Psoas muscle (tissue), 8 donors: Measurements from ENCODE around the gene MSH3. TPM values are rescaled to one million over a fixed set of nuclear protein-coding genes. Genes with fewer than 3 reads are reported as not detected.
"Not testable (repeated sequence)": the region's sequence is repeated elsewhere in the genome, so short reads cannot be mapped to it uniquely, and the experiment has no call there.

Experiments
- ATAC-seq, 4 donors: fragments of 200-7000 bp; cut with Tn5 transposase; one replicate each; pipeline ENCODE4 v1.9.1; 2020; ENCODE audit warnings: moderate library complexity in 3 of 4, mild to moderate bottlenecking in 2 of 4
- DNase-seq, 2 donors: peaks; one replicate each; pipeline ENCODE4 v3.0.0-alpha.2; 2020
- H3K27ac ChIP-seq: fragments of 200-600 bp; one replicate; pipeline ENCODE4 v1.8.0; 2022
- H3K27me3 ChIP-seq, 3 donors: fragments of 200-600 bp in 1 of 3; one replicate each; pipeline versions ENCODE4 v1.6.1 to v1.8.0; 2013 to 2022; ENCODE audit warnings: low read length in 2 of 3, mild to moderate bottlenecking in 2 of 3, moderate library complexity in 1 of 3; ENCODE audit not compliant: insufficient read depth in 3 of 3
- H3K36me3 ChIP-seq, 2 donors: fragments of 200-600 bp in 1 of 2; one replicate each; pipeline versions ENCODE4 v1.6.1 to v1.8.0; 2013 to 2022; ENCODE audit warnings: low read depth in 1 of 2, mild to moderate bottlenecking in 1 of 2, moderate library complexity in 1 of 2; ENCODE audit not compliant: insufficient read depth in 1 of 2
- H3K4me1 ChIP-seq: fragments of 200-600 bp; one replicate; pipeline ENCODE4 v1.8.0; 2022
- H3K4me3 ChIP-seq: fragments of 200-600 bp; one replicate; pipeline ENCODE4 v1.8.0; 2022; ENCODE audit warnings: mild to moderate bottlenecking
- H3K9me3 ChIP-seq: fragments of 200-600 bp; one replicate; pipeline ENCODE4 v1.8.0; 2022
- WGBS, 3 donors: extraction: QIAGEN DNeasy Blood & Tissue Kit; methylation state at CpG; one replicate each; pipeline versions ENCODE4 v1.1.6 to v1.1.7; 2013; 5-methylcytosine and 5-hydroxymethylcytosine counted together
- intact Hi-C, 2 donors: fragments of 100-400 bp; cut with DNase I; formaldehyde crosslinking; loops; one replicate each; pipeline versions ENCODE4 v1.11.0 to v1.14.2; 2022
- polyA plus RNA-seq, 3 donors: library from polyadenylated mRNA; stranded (reverse); fragments of 200-250 nt; gene quantifications; one replicate each; pipeline ENCODE4 v1.2.3, GENCODE V29; 2013
- total RNA-seq, 4 donors: library from RNA; stranded (reverse); fragmentation: NEBNext Ultra II Directional in 2 of 4; extraction: Animal tissue kit (Norgen Biotek cat#: 25700) in 2 of 4; gene quantifications; one replicate each; pipeline versions ENCODE4 v1.2.1 to v1.2.4, GENCODE V29; 2021 to 2023
- TF ChIP-seq, protein P1 (sequence below): fragments of 200-600 bp; IDR thresholded peaks from one replicate; pipeline ENCODE4 v1.8.0; 2022; ENCODE audit warnings: antibody characterized with exemption
- donor health status: healthy with polysubstance abuse.
- donor health status: DM: no; HTN: no; CAD: no; lungs with moderate emphysema.
- donor health status: Bipolar disorder and iron deficiency.
- donor health status: healthy.
- donor health status: DM: yes; HTN: yes; CAD: no.
- donor health status: DM: no; HTN: no; CAD: no.
- donor health status: DM: no; HTN: no; CAD: no.
- donor health status: DM: yes; HTN: yes; CAD: no.

MSH3 gene
- total and polyA plus RNA-seq, 7 donors = 2.8 to 12.6 (median 5.8) TPM

DNA sequence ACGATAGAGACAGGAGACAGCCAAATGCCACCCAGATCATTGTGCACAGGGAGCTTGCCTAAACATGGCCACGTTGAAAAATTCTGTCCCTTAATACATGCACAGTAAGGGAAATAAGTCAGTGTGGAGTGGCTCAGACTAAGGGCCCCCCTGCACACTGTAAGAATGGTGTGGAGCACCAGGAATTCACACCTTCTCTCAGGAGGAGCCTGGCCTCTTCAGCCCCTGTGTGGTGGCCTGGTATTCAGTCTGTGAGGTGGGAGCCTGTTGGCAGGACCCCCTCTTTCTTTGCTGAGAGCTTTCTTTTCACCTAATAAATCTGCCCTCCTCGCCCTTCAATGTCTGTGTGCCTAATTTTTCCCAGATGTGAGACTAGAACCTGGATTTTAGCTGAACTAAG lies 239.6 kb downstream of the MSH3 start:
- TF ChIP-seq, protein P1, sequence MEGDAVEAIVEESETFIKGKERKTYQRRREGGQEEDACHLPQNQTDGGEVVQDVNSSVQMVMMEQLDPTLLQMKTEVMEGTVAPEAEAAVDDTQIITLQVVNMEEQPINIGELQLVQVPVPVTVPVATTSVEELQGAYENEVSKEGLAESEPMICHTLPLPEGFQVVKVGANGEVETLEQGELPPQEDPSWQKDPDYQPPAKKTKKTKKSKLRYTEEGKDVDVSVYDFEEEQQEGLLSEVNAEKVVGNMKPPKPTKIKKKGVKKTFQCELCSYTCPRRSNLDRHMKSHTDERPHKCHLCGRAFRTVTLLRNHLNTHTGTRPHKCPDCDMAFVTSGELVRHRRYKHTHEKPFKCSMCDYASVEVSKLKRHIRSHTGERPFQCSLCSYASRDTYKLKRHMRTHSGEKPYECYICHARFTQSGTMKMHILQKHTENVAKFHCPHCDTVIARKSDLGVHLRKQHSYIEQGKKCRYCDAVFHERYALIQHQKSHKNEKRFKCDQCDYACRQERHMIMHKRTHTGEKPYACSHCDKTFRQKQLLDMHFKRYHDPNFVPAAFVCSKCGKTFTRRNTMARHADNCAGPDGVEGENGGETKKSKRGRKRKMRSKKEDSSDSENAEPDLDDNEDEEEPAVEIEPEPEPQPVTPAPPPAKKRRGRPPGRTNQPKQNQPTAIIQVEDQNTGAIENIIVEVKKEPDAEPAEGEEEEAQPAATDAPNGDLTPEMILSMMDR = no peak
- Histone ChIP-seq H3K27ac (no peak overlapping the region), H3K36me3 (no peaks in the 10 kb centered on the region), H3K4me3 (no peak overlapping the region), H3K27me3 (no peaks in the 10 kb centered on the region), H3K9me3 (no peaks in the 10 kb centered on the region), H3K4me1 (no peaks in the 10 kb centered on the region)
- DNase-seq = no peak
- 68 to 73% (median 71%) methylated on average over 3 of the region's 3 CpGs for WGBS, 3 donors
- no peak for ATAC-seq
- intact Hi-C loops = no loop called here

DNA sequence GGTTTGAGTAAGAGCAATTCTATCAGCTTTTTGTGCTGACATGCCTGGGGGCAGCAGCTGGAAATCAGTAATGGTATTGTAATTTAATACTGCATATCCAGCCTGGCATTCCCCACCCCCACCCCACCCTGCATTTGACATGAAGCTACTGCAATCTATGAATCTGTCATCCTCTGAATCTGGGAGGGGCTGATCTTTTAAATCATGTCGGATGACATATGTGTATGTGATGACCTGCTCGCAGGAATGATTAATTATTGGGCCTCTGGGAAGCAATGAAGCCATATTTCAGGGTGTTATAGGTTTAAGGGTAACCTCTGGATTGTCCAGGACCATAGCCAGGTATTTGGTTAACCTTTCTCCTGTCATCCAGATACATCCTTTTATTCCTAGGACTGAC lies 241.1 kb downstream of the MSH3 start:
- Histone ChIP-seq H3K4me1 (no peaks in the 10 kb centered on the region), H3K27ac (no peak overlapping the region), H3K36me3 (no peaks in the 10 kb centered on the region), H3K27me3 (no peaks in the 10 kb centered on the region), H3K9me3 (no peaks in the 10 kb centered on the region), H3K4me3 (no peak overlapping the region)
- 56 to 76% (median 62%) methylated on average over 2 of the region's 2 CpGs for WGBS, 3 donors
- DNase-seq (no peak), ATAC-seq (no peak)
- intact Hi-C loops = no loop called here
- TF ChIP-seq, protein P1 = no peak

DNA sequence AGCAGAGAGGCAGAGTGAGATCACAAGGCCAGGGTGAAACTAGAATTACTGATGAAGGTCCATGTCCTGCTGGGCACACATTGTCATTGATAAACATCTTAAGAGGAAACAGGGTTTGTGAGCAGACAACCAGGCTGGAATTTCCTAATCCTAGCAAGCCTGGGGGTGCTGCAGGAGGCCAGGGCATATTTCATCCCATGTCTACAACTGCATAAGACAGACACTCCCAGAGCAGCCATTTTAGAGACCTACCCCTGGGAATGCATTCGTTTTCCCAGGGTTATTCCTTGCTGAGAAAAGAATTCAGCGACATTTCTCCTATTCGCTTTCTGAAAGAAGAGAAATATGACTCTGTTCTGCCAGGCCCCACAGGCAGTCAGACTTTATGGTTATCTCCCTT lies 248.2 kb downstream of the MSH3 start:
- H3K4me3 ChIP-seq, intact Hi-C loops, H3K27me3 ChIP-seq, H3K4me1 ChIP-seq, H3K36me3 ChIP-seq, DNase-seq, H3K27ac ChIP-seq, ATAC-seq, H3K9me3 ChIP-seq: not testable (repeated sequence)
- WGBS, 3 donors = 76 to 82% (median 77%) methylated on average over 3 of the region's 3 CpGs

DNA sequence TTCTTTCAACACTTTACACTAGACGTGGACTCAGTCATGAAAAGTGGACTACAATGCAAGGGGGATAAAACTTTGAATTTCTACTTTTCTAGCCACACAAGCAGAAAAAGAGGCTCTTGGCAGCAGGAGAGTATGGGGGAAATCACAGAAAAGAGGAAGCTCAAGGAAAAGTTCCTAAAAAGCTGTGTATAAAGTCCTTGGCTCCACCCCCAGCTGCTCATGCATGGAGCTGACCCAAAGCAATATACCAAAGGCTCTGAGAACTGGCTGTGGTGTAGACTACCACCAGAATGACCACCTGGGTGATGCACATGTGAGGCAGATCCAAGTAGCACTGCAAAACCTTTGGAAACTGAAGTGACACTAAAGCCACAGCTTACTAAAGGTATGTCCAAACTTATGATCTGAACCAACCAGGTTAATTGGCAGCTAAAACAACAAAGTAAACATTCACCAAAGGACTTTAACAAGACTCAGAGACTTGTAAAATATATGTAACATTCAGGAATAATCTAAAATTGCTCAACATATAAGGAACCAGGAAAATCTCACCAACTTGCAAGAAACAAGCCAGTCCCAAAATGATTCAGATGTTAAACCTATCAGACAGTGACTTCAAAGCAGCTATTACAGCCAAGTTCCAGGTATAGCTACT lies 250.2 kb downstream of the MSH3 start:
- 46 to 81% (median 74%) methylated on average over 1 of the region's 1 CpG for WGBS, 3 donors
- intact Hi-C loops = no loop called here

DNA sequence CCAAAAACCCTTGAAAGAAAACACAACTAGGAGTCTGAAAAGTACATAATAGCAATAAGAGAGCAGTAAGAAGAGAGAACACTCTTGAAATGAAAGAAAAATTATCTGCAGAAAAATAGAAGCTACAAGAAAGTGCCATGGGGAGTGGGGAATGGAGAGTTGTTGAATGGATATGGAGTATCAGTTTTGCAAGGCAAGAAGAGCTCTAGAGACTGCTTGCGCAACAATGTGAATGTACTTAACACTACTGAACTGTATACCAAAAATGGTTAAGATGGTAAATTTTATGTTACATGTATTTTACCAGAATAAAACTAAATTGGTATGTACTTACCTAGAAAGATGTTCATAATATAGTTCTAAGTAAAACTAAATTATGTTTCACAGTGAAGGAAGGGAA lies 251.0 kb downstream of the MSH3 start:
- 98 to 100% (median 100%) methylated on average over 1 of the region's 1 CpG for WGBS, 3 donors
- H3K4me3 ChIP-seq = no peak overlapping the region
- TF ChIP-seq, protein P1 = no peak

More for the DNA sequence above, 250.2 kb downstream of the MSH3 start:
- ATAC-seq = no peak
- H3K27me3 ChIP-seq = no peaks in the 10 kb centered on the region
- H3K36me3 ChIP-seq = no peaks in the 10 kb centered on the region
- DNase-seq = no peak
- H3K4me1 ChIP-seq = no peaks in the 10 kb centered on the region
- H3K4me3 ChIP-seq = no peak overlapping the region
- H3K9me3 ChIP-seq = peaks cover 7% of the 10 kb centered on the region
- TF ChIP-seq, protein P1 = no peak
- H3K27ac ChIP-seq = no peak overlapping the region

More for the DNA sequence above, 251.0 kb downstream of the MSH3 start:
- Histone ChIP-seq H3K27ac (no peak overlapping the region), H3K27me3 (no peaks in the 10 kb centered on the region), H3K9me3 (peaks cover 7% of the 10 kb centered on the region), H3K36me3 (no peaks in the 10 kb centered on the region), H3K4me1 (no peaks in the 10 kb centered on the region)
- intact Hi-C loops = no loop called here
- no peak for ATAC-seq
- no peak for DNase-seq
